B cell (primary cell): ENCODE data around the gene DMXL2. TPM values are rescaled to one million over a fixed set of nuclear protein-coding genes. Genes with fewer than 3 reads are reported as not detected.

Source experiments
- ATAC-seq: fragments of 200-7000 bp; cut with Tn5 transposase; one replicate; pipeline ENCODE4 v1.10.0; 2021; ENCODE audit warnings: low read depth, mild to moderate bottlenecking, moderate number of reproducible peaks, moderate library complexity
- CTCF ChIA-PET: fragments of 350-600 bp; sonication (Branson Sonifier 250); formaldehyde crosslinking; loops from one replicate; lab custom pipeline; 2021; ENCODE audit warnings: antibody characterized with exemption, inconsistent platforms; lab: Charles Lee
- POLR2A ChIA-PET: fragments of 350-600 bp; sonication (Branson Sonifier 250); formaldehyde crosslinking; loops from one replicate; lab custom pipeline; 2021; ENCODE audit warnings: antibody characterized with exemption; lab: Charles Lee
- DNase-seq: peaks from one replicate; pipeline ENCODE4 v3.0.0; 2013
- H2AFZ ChIP-seq: 2 replicates; pipeline ENCODE4 v1.6.1; 2012; ENCODE audit warnings: mild to moderate bottlenecking, low read depth, low read length; ENCODE audit not compliant: insufficient read depth, poor library complexity, severe bottlenecking
- H3K27ac ChIP-seq, 2 donors: 1 replicate in 1 of 2; 2 replicates in 1 of 2; pipeline ENCODE4 v1.5.1; 2012 to 2013; ENCODE audit warnings: low read length in 2 of 2, mild to moderate bottlenecking in 2 of 2, moderate library complexity in 1 of 2
- H3K27me3 ChIP-seq, 4 experiments: fragments of 200-600 bp in 1 of 4; sonication (generic) in 1 of 4; replicated peaks in 1 of 4; 1 replicate in 2 of 4; 2 replicates in 2 of 4; pipeline versions ENCODE4 v1.6.1 to v1.7.0; 2013 to 2016; ENCODE audit warnings: low read length in 3 of 4, mild to moderate bottlenecking in 2 of 4, mixed read lengths in 1 of 4, moderate library complexity in 1 of 4; ENCODE audit not compliant: insufficient read depth in 4 of 4, control insufficient read depth in 3 of 4; ENCODE audit errors: control extremely low read depth in 1 of 4
- H3K36me3 ChIP-seq, 2 experiments: replicated peaks in 1 of 2; 1 replicate in 1 of 2; 2 replicates in 1 of 2; pipeline versions ENCODE4 v1.6.1 to v1.7.1; 2013; ENCODE audit warnings: low read length in 1 of 2; ENCODE audit not compliant: insufficient read depth in 2 of 2, control insufficient read depth in 1 of 2; ENCODE audit errors: control extremely low read depth in 1 of 2, extremely low read depth in 1 of 2
- H3K4me1 ChIP-seq, 2 donors: fragments of 200-600 bp in 1 of 2; sonication (generic) in 1 of 2; 1 replicate in 1 of 2; 2 replicates in 1 of 2; pipeline versions ENCODE4 v1.5.1 to v1.6.1; 2013 to 2017; ENCODE audit warnings: low read length in 2 of 2; ENCODE audit not compliant: control insufficient read depth in 2 of 2, insufficient read depth in 2 of 2
- H3K4me2 ChIP-seq: replicated peaks from 2 replicates; pipeline ENCODE3; 2012; ENCODE audit warnings: mild to moderate bottlenecking, low read depth, low read length; ENCODE audit not compliant: poor library complexity, severe bottlenecking
- H3K4me3 ChIP-seq, 5 experiments: fragments of 200-600 bp in 1 of 5; sonication (generic) in 1 of 5; 1 replicate in 3 of 5; 2 replicates in 2 of 5; pipeline versions ENCODE4 v1.5.1 to v1.7.0; 2011 to 2016; ENCODE audit warnings: low read length in 4 of 5, mild to moderate bottlenecking in 4 of 5, low read depth in 2 of 5, control low read depth in 1 of 5, moderate library complexity in 1 of 5; ENCODE audit not compliant: insufficient read depth in 1 of 5; ENCODE audit errors: control extremely low read depth in 1 of 5, extremely low read depth in 1 of 5
- H3K79me2 ChIP-seq: fragments of 200-600 bp; sonication (generic); one replicate; pipeline ENCODE4 v1.6.0; 2016; ENCODE audit warnings: low read length; ENCODE audit not compliant: control insufficient read depth, insufficient read depth
- H3K9ac ChIP-seq: fragments of 200-600 bp; sonication (generic); 2 replicates; pipeline ENCODE4 v1.6.1; 2017; ENCODE audit warnings: mild to moderate bottlenecking, low read length, moderate library complexity
- H3K9me3 ChIP-seq, 3 donors: one replicate each; pipeline versions ENCODE4 v1.6.1 to v1.7.1; 2013; ENCODE audit warnings: low read length in 2 of 3; ENCODE audit not compliant: control insufficient read depth in 2 of 3, insufficient read depth in 1 of 3; ENCODE audit errors: control extremely low read depth in 1 of 3
- H4K20me1 ChIP-seq: 2 replicates; pipeline ENCODE4 v1.6.0; 2012; ENCODE audit warnings: mild to moderate bottlenecking, low read length; ENCODE audit not compliant: insufficient read depth, control insufficient read depth, poor library complexity, severe bottlenecking
- H3K27ac Mint-ChIP-seq: one replicate; pipeline ENCODE4 v1.8.0; 2021; ENCODE audit warnings: mixed read lengths
- H3K27me3 Mint-ChIP-seq: one replicate; pipeline ENCODE4 v1.8.0; 2021; ENCODE audit warnings: mixed read lengths
- H3K4me1 Mint-ChIP-seq: one replicate; pipeline ENCODE4 v1.8.0; 2021; ENCODE audit warnings: mixed read lengths
- H3K4me3 Mint-ChIP-seq: one replicate; pipeline ENCODE4 v1.8.0; 2021; ENCODE audit warnings: mixed read lengths
- H3K9me3 Mint-ChIP-seq: one replicate; pipeline ENCODE4 v1.8.0; 2022; ENCODE audit warnings: mixed read lengths; ENCODE audit not compliant: insufficient read depth
- CTCF ChIP-seq: fragments of 200-600 bp; IDR thresholded peaks from one replicate; pipeline ENCODE4 v1.8.0; 2022; ENCODE audit warnings: antibody characterized with exemption, mild to moderate bottlenecking
- EZH2 ChIP-seq: IDR thresholded peaks from 2 replicates; pipeline ENCODE4 v1.6.1; 2012; ENCODE audit warnings: borderline replicate concordance, low read depth, mild to moderate bottlenecking, moderate library complexity, low read length; ENCODE audit not compliant: insufficient read depth, poor library complexity, severe bottlenecking
- WGBS: methylation state at CpG from one replicate; pipeline ENCODE4 v1.1.5; 2013; ENCODE audit warnings: missing lambda C conversion rate; ENCODE audit not compliant: insufficient coverage; 5-methylcytosine and 5-hydroxymethylcytosine counted together
- intact Hi-C: fragments of 100-400 bp; cut with micrococcal nuclease; formaldehyde crosslinking; loops from one replicate; pipeline ENCODE4 v1.10.0; 2022
- polyA plus RNA-seq: library from polyadenylated mRNA; depleted of rRNA; stranded (reverse); fragments of >200 nt; gene quantifications from 2 replicates; pipeline ENCODE4 v1.2.3, GENCODE V29; 2012
- total RNA-seq, 2 donors: library from RNA; stranded (reverse); fragments of 120-200 nt in 1 of 2; gene quantifications; 1 replicate in 1 of 2; 2 replicates in 1 of 2; pipeline versions ENCODE4 v1.2.3 to v1.2.4, GENCODE V29; 2013 to 2022

Gene DMXL2
- total and polyA plus RNA-seq, 2 donors (not counting 1 experiment from before 2014, with no cell fraction given): 1.4 to 5.6 TPM

GRCh38 chr15:51601801-51602200, 20.8 kb downstream of the DMXL2 start:
- intact Hi-C loops: no loop called here
- ChIA-PET CTCF (no interaction called here), POLR2A (no interaction called here)
- ATAC-seq (no peak), DNase-seq (no peak)
- WGBS: no CpG with 5 or more reads among the region's 1 CpG
- peaks cover 7% of the 10 kb centered on the region for H3K4me1 Mint-ChIP-seq
- H3K9me3 Mint-ChIP-seq: no peaks in the 10 kb centered on the region
- no peaks in the 10 kb centered on the region for H3K27me3 Mint-ChIP-seq
- no peak overlapping the region for H3K4me3 ChIP-seq
- no peak overlapping the region for H3K9ac ChIP-seq
- no peaks in the 10 kb centered on the region for H3K4me1 ChIP-seq
- no peak overlapping the region for H3K27ac ChIP-seq
- no peaks in the 10 kb centered on the region for H3K9me3 ChIP-seq
- no peak overlapping the region for H3K27ac Mint-ChIP-seq
- no peaks in the 10 kb centered on the region for H4K20me1 ChIP-seq
- no peak overlapping the region for H3K4me3 Mint-ChIP-seq
- no peaks in the 10 kb centered on the region for H3K27me3 ChIP-seq
- H3K79me2 ChIP-seq: no peaks in the 10 kb centered on the region
- no peak overlapping the region for H3K4me2 ChIP-seq
- TF ChIP-seq CTCF: no peak
- TF ChIP-seq EZH2: no peak
- no peaks in the 10 kb centered on the region for H3K36me3 ChIP-seq
- no peak overlapping the region for H2AFZ ChIP-seq

- H3K4me2 ChIP-seq: no peak overlapping the region
Observed at GRCh38 chr15:51600114-51600513, 22.5 kb downstream of the DMXL2 start.

More at GRCh38 chr15:51600114-51600513, 22.5 kb downstream of the DMXL2 start:
- no peaks in the 10 kb centered on the region for H3K9me3 Mint-ChIP-seq
- Histone ChIP-seq H3K9me3 (no peaks in the 10 kb centered on the region), H3K4me3 (no peak overlapping the region), H2AFZ (no peak overlapping the region), H3K27ac (no peak overlapping the region), H3K9ac (no peak overlapping the region), H4K20me1 (no peaks in the 10 kb centered on the region), H3K4me1 (no peaks in the 10 kb centered on the region), H3K36me3 (no peaks in the 10 kb centered on the region), H3K79me2 (no peaks in the 10 kb centered on the region), H3K27me3 (no peaks in the 10 kb centered on the region)
- peaks cover 7% of the 10 kb centered on the region for H3K4me1 Mint-ChIP-seq
- no peak overlapping the region for H3K4me3 Mint-ChIP-seq
- ATAC-seq (no peak), DNase-seq (no peak)
- H3K27ac Mint-ChIP-seq: no peak overlapping the region
- no peaks in the 10 kb centered on the region for H3K27me3 Mint-ChIP-seq
- WGBS: no CpG with 5 or more reads among the region's 1 CpG
- intact Hi-C loops: no loop called here
- ChIA-PET POLR2A (no interaction called here), CTCF (no interaction called here)
- TF ChIP-seq EZH2: no peak
- no peak for TF ChIP-seq CTCF
